Stimulated activated CD4-positive, alpha-beta T cell treated with anti-CD3 and anti-CD28 coated beads, Interleukin-15, amount 100 ng/mL, for 1 hour (primary cell): Measurements from ENCODE around the gene COQ2.
"Not testable (repeated sequence)": the region's sequence is repeated elsewhere in the genome, so short reads cannot be mapped to it uniquely, and the experiment has no call there.

Source experiments
- DNase-seq, 2 donors: peaks; one replicate each; pipeline ENCODE4 v3.0.0-alpha.2; 2020; ENCODE audit warnings: low read depth in 1 of 2, low spot score in 1 of 2

The COQ2 gene

GRCh38 chr4:83284193-83285054 lies at the start of gene COQ2:
COQ2 (minus strand) TSS chr4:83284798; CDS start chr4:83284764, 34 bp downstream.
- peak; percentile 83 to 93 for DNase-seq

GRCh38 chr4:83331956-83332355 lies 47.4 kb upstream of the COQ2 start:
- no peak for DNase-seq

GRCh38 chr4:83329521-83330110 lies 45.0 kb upstream of the COQ2 start:
- no peak for DNase-seq

GRCh38 chr4:83328521-83329187 lies 44.1 kb upstream of the COQ2 start:
- DNase-seq, result no peak

GRCh38 chr4:83326546-83326945 lies 41.9 kb upstream of the COQ2 start:
- no peak for DNase-seq

- DNase-seq, result not testable (repeated sequence)
Measured at GRCh38 chr4:83325306-83325705, 40.7 kb upstream of the COQ2 start.

- DNase-seq, result no peak
Measured at GRCh38 chr4:83323136-83323535, 38.5 kb upstream of the COQ2 start.

GRCh38 chr4:83320548-83320947 lies 36.0 kb upstream of the COQ2 start:
- DNase-seq, result no peak

- no peak for DNase-seq
Measured at GRCh38 chr4:83318666-83319065, 34.1 kb upstream of the COQ2 start.

GRCh38 chr4:83317671-83318070 lies 33.1 kb upstream of the COQ2 start:
- DNase-seq, result no peak

GRCh38 chr4:83316459-83317165 lies 32.0 kb upstream of the COQ2 start:
- DNase-seq, result no peak

GRCh38 chr4:83315341-83315870 lies 30.8 kb upstream of the COQ2 start:
- no peak for DNase-seq

- DNase-seq, result no peak
Measured at GRCh38 chr4:83308672-83309071, 24.1 kb upstream of the COQ2 start.

GRCh38 chr4:83307920-83308319 lies 23.3 kb upstream of the COQ2 start:
- DNase-seq, result no peak

- no peak for DNase-seq
Measured at GRCh38 chr4:83305187-83305586, 20.6 kb upstream of the COQ2 start.

- DNase-seq, result no peak
Measured at GRCh38 chr4:83297548-83298260, 13.1 kb upstream of the COQ2 start.

GRCh38 chr4:83293305-83294046 lies 8.9 kb upstream of the COQ2 start:
- no peak for DNase-seq

GRCh38 chr4:83290059-83290774 lies 5.6 kb upstream of the COQ2 start:
- DNase-seq, result not testable (repeated sequence)

- not testable (repeated sequence) for DNase-seq
Measured at GRCh38 chr4:83288381-83288780, 3.8 kb upstream of the COQ2 start.
